HEK293 (cell line): Measurements from ENCODE around the gene DISC1.

Experiments used
- CTCF ChIP-seq: fragments of 450-650 bp; formaldehyde crosslinking; IDR thresholded peaks from 2 replicates; pipeline ENCODE4 v1.5.1; 2016; ENCODE audit warnings: missing biosample characterization, missing genetic modification characterization
- ZNF133 ChIP-seq: fragments of 450-650 bp; formaldehyde crosslinking; IDR thresholded peaks from 2 replicates; pipeline ENCODE4 v1.5.1; 2016; ENCODE audit warnings: missing biosample characterization, missing genetic modification characterization
- ZNF501 ChIP-seq: fragments of 450-650 bp; formaldehyde crosslinking; IDR thresholded peaks from 2 replicates; pipeline ENCODE4 v1.5.1; 2016; ENCODE audit warnings: missing biosample characterization, missing genetic modification characterization
- ZNF558 ChIP-seq: fragments of 450-650 bp; formaldehyde crosslinking; IDR thresholded peaks from 2 replicates; pipeline ENCODE4 v1.5.1; 2016; ENCODE audit warnings: missing biosample characterization, missing genetic modification characterization
- ZSCAN16 ChIP-seq: fragments of 450-650 bp; formaldehyde crosslinking; IDR thresholded peaks from 2 replicates; pipeline ENCODE4 v1.5.1; 2016; ENCODE audit warnings: missing biosample characterization, missing genetic modification characterization

- TF ChIP-seq ZNF558: no peak
- TF ChIP-seq ZNF133 (tag by site-specific recombination): no peak
- TF ChIP-seq ZSCAN16 (tag by site-specific recombination): no peak
- TF ChIP-seq CTCF (tag by site-specific recombination): no peak
- no peak for TF ChIP-seq ZNF501
These were observed 357.1 kb downstream of the DISC1 start for GRCh38 chr1:231983588-231984193.
